ENCODE results near the gene RAB6B. TPM values are rescaled to one million over a fixed set of nuclear protein-coding genes. Genes with fewer than 3 reads are reported as not detected.

Gene RAB6B
- polyA plus RNA-seq, 1 donor, result 9.7 TPM

- peak; percentile 67 for DNase-seq
Observed at GRCh38 chr3:133930341-133930933, 34.8 kb upstream of the RAB6B start.

GRCh38 chr3:133928903-133929607 lies 33.4 kb upstream of the RAB6B start:
- DNase-seq, result no peak

- DNase-seq, result no peak
Observed at GRCh38 chr3:133928136-133928893, 32.6 kb upstream of the RAB6B start.

GRCh38 chr3:133927540-133928066 lies 31.9 kb upstream of the RAB6B start:
- DNase-seq, result peak; percentile 74

GRCh38 chr3:133926736-133927539 lies 31.3 kb upstream of the RAB6B start:
- no peak for DNase-seq

GRCh38 chr3:133925960-133926735 lies 30.5 kb upstream of the RAB6B start:
- no peak for DNase-seq

GRCh38 chr3:133924041-133924440 lies 28.4 kb upstream of the RAB6B start:
- no peak for DNase-seq

- no peak for DNase-seq
Observed at GRCh38 chr3:133921592-133921991, 25.9 kb upstream of the RAB6B start.

GRCh38 chr3:133917144-133917543 lies 21.5 kb upstream of the RAB6B start:
- DNase-seq, result no peak

GRCh38 chr3:133915685-133916658 lies 20.3 kb upstream of the RAB6B start:
- no peak for DNase-seq

- DNase-seq, result no peak
Observed at GRCh38 chr3:133914839-133915600, 19.3 kb upstream of the RAB6B start.

- DNase-seq, result no peak
Observed at GRCh38 chr3:133910422-133910821, 14.7 kb upstream of the RAB6B start.

GRCh38 chr3:133905376-133905775 lies 9.7 kb upstream of the RAB6B start:
- no peak for DNase-seq

GRCh38 chr3:133901847-133902246 lies 6.2 kb upstream of the RAB6B start:
- no peak for DNase-seq

- DNase-seq, result no peak
Observed at GRCh38 chr3:133901083-133901482, 5.4 kb upstream of the RAB6B start.

- DNase-seq, result no peak
Observed at GRCh38 chr3:133899311-133899710, 3.6 kb upstream of the RAB6B start.

GRCh38 chr3:133897547-133897946 lies 1.9 kb upstream of the RAB6B start:
- DNase-seq, result no peak

- no peak for DNase-seq
Observed at GRCh38 chr3:133896002-133896761, 500 bp upstream of the RAB6B start.

Data from hindlimb muscle (tissue), 1 donor.